HCT116 (cell line): ENCODE results near the gene PELI1.

Experiments used
- CTCF ChIP-seq, 3 experiments: fragments of 200-600 bp in 1 of 3; sonication (generic) in 1 of 3; IDR thresholded peaks in 2 of 3; conservative IDR thresholded peaks in 1 of 3; 2 replicates each; pipeline ENCODE4 v1.5.1; 2012 to 2017; ENCODE audit warnings: low read depth in 2 of 3, low read length in 2 of 3, antibody characterized with exemption in 1 of 3, borderline replicate concordance in 1 of 3, control low read depth in 1 of 3, mild to moderate bottlenecking in 1 of 3, mixed read lengths in 1 of 3, mixed run types in 1 of 3, moderate library complexity in 1 of 3; ENCODE audit not compliant: insufficient read depth in 1 of 3
- POLR2A ChIP-seq: IDR thresholded peaks from 2 replicates; pipeline ENCODE4 v1.7.0; 2011; ENCODE audit warnings: borderline replicate concordance; ENCODE audit not compliant: insufficient read depth, insufficient read length; ENCODE audit errors: extremely low read depth
- POLR2AphosphoS5 ChIP-seq: IDR thresholded peaks from 2 replicates; pipeline ENCODE4 v1.6.1; 2011; ENCODE audit warnings: mild to moderate bottlenecking, low read depth, low read length, moderate library complexity
- REST ChIP-seq: IDR thresholded peaks from 2 replicates; pipeline ENCODE4 v1.6.1; 2012; ENCODE audit warnings: low read depth
- ZNF274 ChIP-seq: fragments of 200-500 bp; sonication (Bioruptor generic); IDR thresholded peaks from 2 replicates; pipeline ENCODE4 v1.6.1; 2014; ENCODE audit warnings: mild to moderate bottlenecking, low read depth, low read length, inconsistent platforms

- TF ChIP-seq CTCF (IDR thresholded peaks at IDR 0.05 in 2 of 3, conservative IDR thresholded peaks at IDR 0.05 in 1 of 3; ENCODE audit: borderline replicate concordance in 1 of 3, insufficient read depth in 1 of 3, low read depth in 2 of 3, low read length in 2 of 3) (no peak), POLR2A (no peak), ZNF274 (no peak), POLR2AphosphoS5 (no peak), REST (no peak)
These were observed 80.8 kb downstream of the PELI1 start for GRCh38 chr2:64063454-64063853.
